SU-DHL-6 (cell line): Measurements from ENCODE around the gene ANK3.
A peak's percentile ranks its signal among the peaks of the same experiment; 100 is the strongest.

Source experiments
- H2AFZ ChIP-seq: fragments of 200-600 bp; sonication (generic); 2 replicates; pipeline ENCODE4 v1.6.1; 2014; ENCODE audit warnings: low read depth, mild to moderate bottlenecking, moderate library complexity, mixed read lengths, antibody characterized with exemption, low read length; ENCODE audit not compliant: severe bottlenecking
- H3F3A ChIP-seq: fragments of 200-600 bp; shearing (Covaris generic); 2 replicates; pipeline ENCODE4 v1.6.0; 2016; ENCODE audit warnings: antibody characterized with exemption, mild to moderate bottlenecking; ENCODE audit not compliant: insufficient read depth
- H3K27ac ChIP-seq: fragments of 200-600 bp; sonication (generic); 2 replicates; pipeline ENCODE4 v1.5.1; 2016; ENCODE audit warnings: low read depth, mild to moderate bottlenecking, low read length, moderate library complexity, mixed read lengths
- H3K27me3 ChIP-seq: fragments of 200-600 bp; sonication (generic), shearing (Covaris generic); 2 replicates; pipeline ENCODE4 v1.6.0; 2014; ENCODE audit warnings: mild to moderate bottlenecking, low read length
- H3K36me3 ChIP-seq: fragments of 200-600 bp; sonication (generic); 2 replicates; pipeline ENCODE4 v1.6.1; 2014; ENCODE audit warnings: mild to moderate bottlenecking, low read length, mixed read lengths
- H3K4me2 ChIP-seq: fragments of 300-600, 200-600 bp; shearing (Covaris generic), sonication (generic); 2 replicates; pipeline ENCODE4 v1.6.0; 2014; ENCODE audit warnings: low read length, low read depth, mild to moderate bottlenecking; ENCODE audit not compliant: poor library complexity, severe bottlenecking
- H3K4me3 ChIP-seq: fragments of 200-600 bp; sonication (generic); 2 replicates; pipeline ENCODE4 v1.5.1; 2014; ENCODE audit warnings: antibody characterized with exemption, low read length, mild to moderate bottlenecking, mixed read lengths; ENCODE audit not compliant: insufficient read depth, poor library complexity, severe bottlenecking
- H3K79me2 ChIP-seq: fragments of 200-600 bp; sonication (generic); 2 replicates; pipeline ENCODE4 v1.6.1; 2014; ENCODE audit warnings: mild to moderate bottlenecking, low read length, moderate library complexity; ENCODE audit not compliant: insufficient read depth
- H3K9ac ChIP-seq: fragments of 200-600 bp; sonication (generic); 2 replicates; pipeline ENCODE4 v1.7.0; 2014; ENCODE audit warnings: mild to moderate bottlenecking, low read length
- H3K9me2 ChIP-seq: fragments of 200-600 bp; sonication (generic); replicated peaks from 2 replicates; pipeline ENCODE4 v1.6.1; 2014; ENCODE audit warnings: low read length; ENCODE audit not compliant: insufficient read depth
- H3K9me3 ChIP-seq: fragments of 200-600 bp; sonication (generic); 2 replicates; pipeline ENCODE4 v1.6.1; 2014; ENCODE audit warnings: low read length, mixed read lengths; ENCODE audit not compliant: insufficient read depth
- H4K20me1 ChIP-seq: fragments of 200-600 bp; sonication (generic); 2 replicates; pipeline ENCODE4 v1.6.1; 2014; ENCODE audit warnings: low read depth, mild to moderate bottlenecking, antibody characterized with exemption, low read length, moderate library complexity, mixed read lengths
- EZH2phosphoT487 ChIP-seq: fragments of 200-600 bp; sonication (generic), shearing (Covaris generic); conservative IDR thresholded peaks from 2 replicates; pipeline ENCODE4 v1.6.1; 2018; ENCODE audit warnings: mild to moderate bottlenecking, antibody characterized with exemption, low read length, moderate library complexity, mixed read lengths
- TF ChIP-seq, protein P1 (sequence below): fragments of 200-600 bp; sonication (generic); IDR thresholded peaks from one replicate; pipeline ENCODE4 v1.5.1; 2017; ENCODE audit warnings: antibody characterized with exemption, mild to moderate bottlenecking, low read length, moderate library complexity; ENCODE audit not compliant: insufficient read depth, poor library complexity, severe bottlenecking

The ANK3 gene

DNA sequence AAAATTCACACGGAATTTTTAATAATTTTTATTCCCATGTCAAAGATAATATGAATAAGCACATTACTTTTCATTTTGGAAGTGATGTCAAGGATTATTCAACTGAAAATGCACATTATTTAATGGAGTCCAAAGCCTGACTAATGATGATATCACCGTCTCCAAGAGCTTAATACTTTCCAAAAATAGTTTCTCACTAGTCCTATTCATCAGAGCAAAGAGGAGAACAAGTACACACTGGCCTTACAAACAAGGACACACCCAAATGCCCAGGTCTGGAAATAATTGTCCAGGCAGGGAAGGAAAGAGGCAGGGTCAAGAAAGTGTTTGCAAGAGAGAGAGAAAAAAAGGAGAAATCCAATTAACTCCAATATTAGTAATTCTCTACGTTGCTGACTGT lies 266.5 kb downstream of the ANK3 start:
- no peaks in the 10 kb centered on the region for H4K20me1 ChIP-seq
- H3K27ac ChIP-seq: no peak overlapping the region
- no peaks in the 10 kb centered on the region for H3K9me2 ChIP-seq
- no peak overlapping the region for H3K4me2 ChIP-seq
- no peaks in the 10 kb centered on the region for H3K9me3 ChIP-seq
- H3K27me3 ChIP-seq: no peaks in the 10 kb centered on the region
- H3K36me3 ChIP-seq: no peaks in the 10 kb centered on the region
- H2AFZ ChIP-seq: no peak overlapping the region
- no peaks in the 10 kb centered on the region for H3K79me2 ChIP-seq
- TF ChIP-seq, protein P1, sequence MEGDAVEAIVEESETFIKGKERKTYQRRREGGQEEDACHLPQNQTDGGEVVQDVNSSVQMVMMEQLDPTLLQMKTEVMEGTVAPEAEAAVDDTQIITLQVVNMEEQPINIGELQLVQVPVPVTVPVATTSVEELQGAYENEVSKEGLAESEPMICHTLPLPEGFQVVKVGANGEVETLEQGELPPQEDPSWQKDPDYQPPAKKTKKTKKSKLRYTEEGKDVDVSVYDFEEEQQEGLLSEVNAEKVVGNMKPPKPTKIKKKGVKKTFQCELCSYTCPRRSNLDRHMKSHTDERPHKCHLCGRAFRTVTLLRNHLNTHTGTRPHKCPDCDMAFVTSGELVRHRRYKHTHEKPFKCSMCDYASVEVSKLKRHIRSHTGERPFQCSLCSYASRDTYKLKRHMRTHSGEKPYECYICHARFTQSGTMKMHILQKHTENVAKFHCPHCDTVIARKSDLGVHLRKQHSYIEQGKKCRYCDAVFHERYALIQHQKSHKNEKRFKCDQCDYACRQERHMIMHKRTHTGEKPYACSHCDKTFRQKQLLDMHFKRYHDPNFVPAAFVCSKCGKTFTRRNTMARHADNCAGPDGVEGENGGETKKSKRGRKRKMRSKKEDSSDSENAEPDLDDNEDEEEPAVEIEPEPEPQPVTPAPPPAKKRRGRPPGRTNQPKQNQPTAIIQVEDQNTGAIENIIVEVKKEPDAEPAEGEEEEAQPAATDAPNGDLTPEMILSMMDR: no peak
- no peak for TF ChIP-seq EZH2phosphoT487
- no peak overlapping the region for H3K4me3 ChIP-seq
- no peak overlapping the region for H3K9ac ChIP-seq
- no peaks in the 10 kb centered on the region for H3F3A ChIP-seq

DNA sequence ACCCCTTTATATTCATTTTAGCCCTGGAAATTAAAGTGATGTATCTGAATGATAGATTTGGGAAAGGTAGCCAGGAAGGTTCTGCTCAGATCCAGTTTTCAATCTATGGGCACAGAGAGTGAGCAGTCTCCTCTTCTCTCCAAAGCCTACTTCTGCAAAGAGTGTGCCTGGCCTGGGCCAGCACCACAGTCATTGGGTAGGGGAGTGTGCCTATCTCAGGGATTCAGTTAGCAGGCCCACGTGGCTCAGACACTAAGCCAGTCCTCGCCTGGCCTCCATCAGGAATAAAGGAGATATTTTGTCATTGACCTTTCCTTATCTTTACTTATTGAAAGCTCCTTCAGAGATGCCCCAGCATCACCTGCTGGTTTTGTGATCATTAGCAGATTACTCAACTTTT lies 267.5 kb downstream of the ANK3 start:
- H2AFZ ChIP-seq: no peak overlapping the region
- no peaks in the 10 kb centered on the region for H3F3A ChIP-seq
- no peaks in the 10 kb centered on the region for H3K27me3 ChIP-seq
- H3K36me3 ChIP-seq: no peaks in the 10 kb centered on the region
- no peaks in the 10 kb centered on the region for H3K9me2 ChIP-seq
- no peaks in the 10 kb centered on the region for H3K79me2 ChIP-seq
- H3K4me3 ChIP-seq: no peak overlapping the region
- no peaks in the 10 kb centered on the region for H4K20me1 ChIP-seq
- no peak overlapping the region for H3K4me2 ChIP-seq
- no peak overlapping the region for H3K9ac ChIP-seq
- H3K27ac ChIP-seq: no peak overlapping the region
- no peak for TF ChIP-seq EZH2phosphoT487
- TF ChIP-seq, protein P1: no peak
- no peaks in the 10 kb centered on the region for H3K9me3 ChIP-seq

DNA sequence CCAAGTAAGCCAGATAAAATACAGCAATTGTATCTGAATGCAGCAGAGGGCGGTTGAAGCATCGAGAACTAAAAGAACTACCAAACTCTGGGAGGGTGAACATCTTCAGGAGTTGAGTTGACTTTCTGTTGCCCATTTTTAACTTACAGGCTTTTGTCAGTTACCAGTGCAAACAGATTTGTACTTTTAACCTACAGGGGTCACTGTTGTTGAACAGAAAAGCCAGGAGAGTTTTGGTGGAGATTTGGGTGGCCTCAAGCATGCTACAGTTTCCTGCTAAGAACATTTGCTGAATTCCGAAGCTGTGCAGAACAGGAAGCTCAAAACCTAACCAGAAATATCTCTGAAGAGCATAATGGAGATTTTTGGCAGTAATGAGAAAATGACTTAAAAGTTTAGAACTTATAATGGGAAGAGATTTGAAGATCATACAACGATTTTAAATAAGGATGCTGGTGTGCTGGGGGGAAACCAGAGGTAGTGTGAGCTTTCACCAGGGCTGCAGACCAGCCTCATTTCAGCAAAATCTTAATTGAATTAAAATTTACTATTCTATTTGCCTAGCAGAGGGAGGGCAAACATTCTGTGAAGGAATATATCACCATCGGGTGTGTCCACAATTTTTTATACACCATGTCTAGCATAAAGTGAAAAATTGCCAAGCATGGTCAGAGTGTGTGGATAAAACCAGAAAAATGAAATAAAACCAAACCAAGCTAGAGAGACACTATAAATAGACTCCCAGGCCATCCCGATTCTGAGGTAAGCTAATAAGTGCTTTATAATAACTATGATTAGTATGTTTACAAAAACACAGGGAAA lies 274.7 kb downstream of the ANK3 start:
- Histone ChIP-seq H3K79me2 (no peaks in the 10 kb centered on the region), H3K9ac (0 out of 2 replicates have a peak overlapping the region, but pooled peaks have one; percentile 20), H3K27me3 (no peaks in the 10 kb centered on the region), H3K4me2 (peak overlapping the region; percentile 45), H3K36me3 (no peaks in the 10 kb centered on the region), H3F3A (0 out of 2 replicates have a peak, but pooled peaks cover 5% of the 10 kb centered on the region), H3K9me3 (no peaks in the 10 kb centered on the region), H3K4me3 (no peak overlapping the region), H4K20me1 (no peaks in the 10 kb centered on the region), H3K27ac (peak overlapping the region; percentile 40; the same call in 1 of the 2 replicates), H3K9me2 (no peaks in the 10 kb centered on the region), H2AFZ (peak overlapping the region; percentile 74)
- TF ChIP-seq, protein P1: peak; percentile 57
- TF ChIP-seq EZH2phosphoT487: no peak
